ENCODE data around the gene FBXO17. TPM values are rescaled to one million over a fixed set of nuclear protein-coding genes. Genes with fewer than 3 reads are reported as not detected.

Gene FBXO17
- total and polyA plus RNA-seq, 2 donors (not counting 3 experiments of a cell fraction or from before 2014, with no cell fraction given), result 21.8 to 23.8 TPM

DNA sequence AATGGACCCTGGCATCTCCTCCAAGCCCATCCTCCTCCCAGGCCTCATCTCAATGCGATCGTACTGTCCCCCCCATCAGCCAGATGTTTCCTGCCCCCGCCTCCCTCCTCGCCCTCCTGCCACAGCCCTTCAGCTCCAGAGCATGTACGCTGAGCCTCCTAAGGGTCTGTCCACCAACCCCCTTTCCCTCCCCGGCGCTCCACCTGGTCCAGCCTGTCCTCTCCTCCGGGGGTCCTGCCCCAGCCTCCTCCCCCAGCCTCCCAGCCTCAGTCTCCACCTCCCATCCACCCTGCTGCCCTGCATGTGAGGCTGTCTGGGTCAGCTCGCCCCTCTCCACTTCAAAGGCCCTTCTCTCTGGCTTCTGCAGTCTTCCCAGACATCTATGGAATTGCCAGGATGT lies 80.6 kb downstream of the FBXO17 start:
- H3K27me3 ChIP-seq (ENCODE audit: control insufficient read depth in 2 of 2, insufficient read depth in 2 of 2, low read length in 2 of 2), result no peaks in the 10 kb centered on the region
- no peak overlapping the region for H3K4me3 ChIP-seq (replicated peaks in 1 of 3; ENCODE audit: insufficient read depth in 1 of 3, low read depth in 1 of 3, low read length in 3 of 3)
- no peak overlapping the region for H2AFZ ChIP-seq (ENCODE audit: low read depth, low read length)
- no peak overlapping the region for H3K27ac ChIP-seq (ENCODE audit: insufficient read depth, low read depth, low read length)
- CTCF ChIA-PET, result no interaction called here
- no peaks in the 10 kb centered on the region for H4K20me1 ChIP-seq (replicated peaks; ENCODE audit: control insufficient read depth, extremely low read depth, insufficient read depth, low read length)
- no peak overlapping the region for H3K4me2 ChIP-seq (ENCODE audit: insufficient read depth, low read length)
- peaks cover 8% of the 10 kb centered on the region for H3K4me1 ChIP-seq (ENCODE audit: control insufficient read depth, extremely low read depth, insufficient read depth, low read length)
- POLR2A ChIA-PET, result no interaction called here
- dilution Hi-C loops (cut with MboI; ENCODE audit: extremely low pct_ligation_motif_present, low sequenced_read_pairs), result no loop called here
- H3K79me2 ChIP-seq (ENCODE audit: control insufficient read depth, insufficient read depth, low read length), result no peaks in the 10 kb centered on the region
- peaks cover 0 to 5% of the 10 kb centered on the region in 2 experiments for H3K36me3 ChIP-seq (ENCODE audit: control insufficient read depth in 2 of 2, extremely low read depth in 1 of 2, insufficient read depth in 2 of 2, low read length in 2 of 2)
- no TSS peak for BruUV-seq (replicated peaks)
- intact Hi-C loops (cut with micrococcal nuclease), result no loop called here
- H3K9ac ChIP-seq (replicated peaks; ENCODE audit: extremely low read depth, insufficient read depth, low read length), result no peak overlapping the region
- no peak for FAIRE-seq
- no peak for TF ChIP-seq POLR2A (IDR thresholded peaks at IDR 0.05; ENCODE audit: low read depth, low read length)
- TF ChIP-seq EZH2 (IDR thresholded peaks at IDR 0.05; ENCODE audit: borderline replicate concordance, low read depth, low read length, severe bottlenecking), result no peak
- no peak for TF ChIP-seq FOS (IDR thresholded peaks at IDR 0.05; ENCODE audit: borderline replicate concordance, insufficient read depth, low read length)
- TF ChIP-seq, protein P1, sequence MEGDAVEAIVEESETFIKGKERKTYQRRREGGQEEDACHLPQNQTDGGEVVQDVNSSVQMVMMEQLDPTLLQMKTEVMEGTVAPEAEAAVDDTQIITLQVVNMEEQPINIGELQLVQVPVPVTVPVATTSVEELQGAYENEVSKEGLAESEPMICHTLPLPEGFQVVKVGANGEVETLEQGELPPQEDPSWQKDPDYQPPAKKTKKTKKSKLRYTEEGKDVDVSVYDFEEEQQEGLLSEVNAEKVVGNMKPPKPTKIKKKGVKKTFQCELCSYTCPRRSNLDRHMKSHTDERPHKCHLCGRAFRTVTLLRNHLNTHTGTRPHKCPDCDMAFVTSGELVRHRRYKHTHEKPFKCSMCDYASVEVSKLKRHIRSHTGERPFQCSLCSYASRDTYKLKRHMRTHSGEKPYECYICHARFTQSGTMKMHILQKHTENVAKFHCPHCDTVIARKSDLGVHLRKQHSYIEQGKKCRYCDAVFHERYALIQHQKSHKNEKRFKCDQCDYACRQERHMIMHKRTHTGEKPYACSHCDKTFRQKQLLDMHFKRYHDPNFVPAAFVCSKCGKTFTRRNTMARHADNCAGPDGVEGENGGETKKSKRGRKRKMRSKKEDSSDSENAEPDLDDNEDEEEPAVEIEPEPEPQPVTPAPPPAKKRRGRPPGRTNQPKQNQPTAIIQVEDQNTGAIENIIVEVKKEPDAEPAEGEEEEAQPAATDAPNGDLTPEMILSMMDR (IDR thresholded peaks at IDR 0.05; ENCODE audit: extremely low read depth in 1 of 2, insufficient read depth in 1 of 2, low read depth in 1 of 2, low read length in 2 of 2), result no peak
- TF ChIP-seq MYC (IDR thresholded peaks at IDR 0.05; ENCODE audit: low read depth, low read length), result no peak
- TF ChIP-seq POLR2AphosphoS5 (IDR thresholded peaks at IDR 0.05; ENCODE audit: insufficient read depth, low read depth, low read length), result no peak
- TF ChIP-seq JUN (IDR thresholded peaks at IDR 0.05; ENCODE audit: borderline replicate concordance, insufficient read depth, insufficient read length, low read depth), result no peak
- no peak for TF ChIP-seq MAX (IDR thresholded peaks at IDR 0.05; ENCODE audit: insufficient read depth, insufficient read length)
- no peak for TF ChIP-seq GATA2 (IDR thresholded peaks at IDR 0.05; ENCODE audit: insufficient read depth, insufficient read length, low read depth, low read length)
- no peaks in the 10 kb centered on the region for H3K9me1 ChIP-seq (replicated peaks; ENCODE audit: control insufficient read depth, extremely low read depth, insufficient read depth, low read length)
- no peak for DNase-seq (ENCODE audit: low read depth, low spot score)
- no peaks in the 10 kb centered on the region for H3K9me3 ChIP-seq (replicated peaks; ENCODE audit: control insufficient read depth, insufficient read depth, low read length)

Measured in endothelial cell of umbilical vein (primary cell).